Measurements from ENCODE around the gene MAOA.

The MAOA gene

GRCh38 chrX:43631841-43632240 lies 24.3 kb upstream of the MAOA start:
- Histone ChIP-seq H4K8ac (ENCODE audit: low read depth, low read length) (no peak overlapping the region), H3K18ac (ENCODE audit: low read length) (no peak overlapping the region), H3K14ac (ENCODE audit: low read length) (no peak overlapping the region), H4K91ac (ENCODE audit: low read depth, low read length) (no peak overlapping the region), H3K9me3 (ENCODE audit: insufficient read depth, low read depth, low read length) (no peaks in the 10 kb centered on the region), H3K23ac (ENCODE audit: low read length) (no peak overlapping the region), H3K4me2 (ENCODE audit: low read length) (no peak overlapping the region), H3K4ac (ENCODE audit: low read depth, low read length) (no peak overlapping the region), H3K27ac (ENCODE audit: low read depth, low read length) (peak overlapping the region; percentile 58), H4K12ac (ENCODE audit: low read depth, low read length) (no peak overlapping the region), H2BK5ac (ENCODE audit: low read depth, low read length, poor library complexity) (no peak overlapping the region), H3K36me3 (ENCODE audit: control insufficient read depth in 1 of 2, insufficient read depth in 2 of 2, low read length in 2 of 2) (no peaks in the 10 kb centered on the region), H3K79me1 (ENCODE audit: low read length) (no peaks in the 10 kb centered on the region), H2BK12ac (ENCODE audit: low read length) (no peak overlapping the region), H3K9ac (ENCODE audit: low read length) (no peak overlapping the region), H3K4me1 (ENCODE audit: control insufficient read depth in 1 of 2, insufficient read depth in 2 of 2, low read length in 2 of 2) (no peaks in the 10 kb centered on the region), H3K4me3 (ENCODE audit: low read depth, low read length) (no peak overlapping the region), H2AFZ (ENCODE audit: insufficient read depth, low read length, poor library complexity) (no peak overlapping the region), H3K27me3 (ENCODE audit: insufficient read depth, low read length) (no peaks in the 10 kb centered on the region), H2BK120ac (ENCODE audit: insufficient read depth, low read length, poor library complexity) (no peak overlapping the region), H3K79me2 (ENCODE audit: control insufficient read depth, insufficient read depth, low read length, poor library complexity) (no peaks in the 10 kb centered on the region), H2AK5ac (ENCODE audit: low read length) (no peak overlapping the region)
- DNase-seq: peak; percentile 54 to 75
- WGBS (ENCODE audit: extremely low coverage, insufficient coverage, insufficient read length): no CpG with 5 or more reads among the region's 1 CpG

GRCh38 chrX:43633081-43633480 lies 23.0 kb upstream of the MAOA start:
- no peak for DNase-seq
- H2BK5ac ChIP-seq (ENCODE audit: low read depth, low read length, poor library complexity): no peak overlapping the region
- H2AK5ac ChIP-seq (ENCODE audit: low read length): no peak overlapping the region
- H3K9ac ChIP-seq (ENCODE audit: low read length): no peak overlapping the region
- no peaks in the 10 kb centered on the region for H3K4me1 ChIP-seq (ENCODE audit: control insufficient read depth in 1 of 2, insufficient read depth in 2 of 2, low read length in 2 of 2)
- H3K27ac ChIP-seq (ENCODE audit: low read depth, low read length): no peak overlapping the region
- no peak overlapping the region for H2AFZ ChIP-seq (ENCODE audit: insufficient read depth, low read length, poor library complexity)
- no peak overlapping the region for H3K4me2 ChIP-seq (ENCODE audit: low read length)
- no peaks in the 10 kb centered on the region for H3K9me3 ChIP-seq (ENCODE audit: insufficient read depth, low read depth, low read length)
- no peak overlapping the region for H3K4me3 ChIP-seq (ENCODE audit: low read depth, low read length)
- H4K91ac ChIP-seq (ENCODE audit: low read depth, low read length): no peak overlapping the region
- H3K14ac ChIP-seq (ENCODE audit: low read length): no peak overlapping the region
- no peak overlapping the region for H3K18ac ChIP-seq (ENCODE audit: low read length)
- no peak overlapping the region for H4K12ac ChIP-seq (ENCODE audit: low read depth, low read length)
- no peak overlapping the region for H3K4ac ChIP-seq (ENCODE audit: low read depth, low read length)
- H2BK120ac ChIP-seq (ENCODE audit: insufficient read depth, low read length, poor library complexity): no peak overlapping the region
- no peaks in the 10 kb centered on the region for H3K36me3 ChIP-seq (ENCODE audit: control insufficient read depth in 1 of 2, insufficient read depth in 2 of 2, low read length in 2 of 2)
- H3K79me2 ChIP-seq (ENCODE audit: control insufficient read depth, insufficient read depth, low read length, poor library complexity): no peaks in the 10 kb centered on the region
- no peak overlapping the region for H4K8ac ChIP-seq (ENCODE audit: low read depth, low read length)
- no peaks in the 10 kb centered on the region for H3K27me3 ChIP-seq (ENCODE audit: insufficient read depth, low read length)
- no peaks in the 10 kb centered on the region for H3K79me1 ChIP-seq (ENCODE audit: low read length)
- no CpG with 5 or more reads among the region's 1 CpG for WGBS (ENCODE audit: extremely low coverage, insufficient coverage, insufficient read length)
- no peak overlapping the region for H2BK12ac ChIP-seq (ENCODE audit: low read length)
- no peak overlapping the region for H3K23ac ChIP-seq (ENCODE audit: low read length)

DNA sequence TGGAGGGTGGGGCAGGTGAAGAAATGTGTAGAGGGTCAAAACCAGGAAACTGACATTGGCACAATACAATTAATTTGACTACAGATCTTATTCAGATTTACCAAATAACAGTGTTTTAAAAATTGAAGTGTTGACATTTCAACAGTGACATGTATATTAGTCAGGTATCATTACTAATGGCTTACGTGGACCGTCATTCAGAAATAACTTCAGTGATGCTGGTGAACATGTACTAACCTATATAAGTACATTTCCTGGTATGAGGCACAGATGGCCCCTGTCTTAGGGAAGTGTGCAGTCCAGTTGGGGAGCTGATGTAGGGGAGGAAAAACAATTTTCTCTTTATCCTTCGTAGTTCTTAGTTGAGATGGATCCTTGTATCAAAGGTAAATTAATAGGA lies 22.3 kb upstream of the MAOA start:
- Histone ChIP-seq H3K79me2 (ENCODE audit: control insufficient read depth, insufficient read depth, low read length, poor library complexity) (no peaks in the 10 kb centered on the region), H3K4me3 (ENCODE audit: low read depth, low read length) (no peak overlapping the region), H2BK5ac (ENCODE audit: low read depth, low read length, poor library complexity) (no peak overlapping the region), H3K9me3 (ENCODE audit: insufficient read depth, low read depth, low read length) (no peaks in the 10 kb centered on the region), H3K79me1 (ENCODE audit: low read length) (no peaks in the 10 kb centered on the region), H4K8ac (ENCODE audit: low read depth, low read length) (no peak overlapping the region), H2BK12ac (ENCODE audit: low read length) (no peak overlapping the region), H2BK120ac (ENCODE audit: insufficient read depth, low read length, poor library complexity) (no peak overlapping the region), H3K18ac (ENCODE audit: low read length) (no peak overlapping the region), H3K27ac (ENCODE audit: low read depth, low read length) (no peak overlapping the region), H3K9ac (ENCODE audit: low read length) (no peak overlapping the region), H4K12ac (ENCODE audit: low read depth, low read length) (no peak overlapping the region), H3K36me3 (ENCODE audit: control insufficient read depth in 1 of 2, insufficient read depth in 2 of 2, low read length in 2 of 2) (no peaks in the 10 kb centered on the region), H2AFZ (ENCODE audit: insufficient read depth, low read length, poor library complexity) (no peak overlapping the region), H3K4me2 (ENCODE audit: low read length) (no peak overlapping the region), H3K27me3 (ENCODE audit: insufficient read depth, low read length) (no peaks in the 10 kb centered on the region), H3K4me1 (ENCODE audit: control insufficient read depth in 1 of 2, insufficient read depth in 2 of 2, low read length in 2 of 2) (no peaks in the 10 kb centered on the region), H4K91ac (ENCODE audit: low read depth, low read length) (no peak overlapping the region), H3K14ac (ENCODE audit: low read length) (no peak overlapping the region), H3K4ac (ENCODE audit: low read depth, low read length) (no peak overlapping the region), H2AK5ac (ENCODE audit: low read length) (no peak overlapping the region), H3K23ac (ENCODE audit: low read length) (no peak overlapping the region)
- WGBS (ENCODE audit: extremely low coverage, insufficient coverage, insufficient read length): no CpG with 5 or more reads among the region's 3 CpGs
- DNase-seq: peak; percentile 18 to 57

DNA sequence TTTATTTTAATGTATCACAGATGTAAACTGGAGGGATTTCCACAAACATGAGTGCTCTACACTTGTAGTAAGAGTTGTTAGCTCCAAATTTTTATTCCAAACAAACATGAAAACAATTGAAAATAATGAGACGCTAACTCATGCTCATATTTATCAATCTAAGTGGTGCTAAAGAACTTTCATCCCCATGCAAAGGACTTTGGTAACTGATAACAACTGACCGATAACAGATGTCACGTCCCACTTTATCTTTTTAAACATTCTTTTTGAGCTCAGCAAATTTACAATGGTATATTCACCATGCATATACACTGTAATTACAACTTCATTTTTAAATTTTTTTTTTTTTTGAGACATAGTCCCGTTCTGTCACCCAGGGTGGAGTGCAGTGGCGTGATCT lies 15.6 kb upstream of the MAOA start:
- H2AFZ ChIP-seq (ENCODE audit: insufficient read depth, low read length, poor library complexity): no peak overlapping the region
- H3K4me1 ChIP-seq (ENCODE audit: control insufficient read depth in 1 of 2, insufficient read depth in 2 of 2, low read length in 2 of 2): peaks cover 3 to 4% of the 10 kb centered on the region in 2 experiments
- H3K9me3 ChIP-seq (ENCODE audit: insufficient read depth, low read depth, low read length): no peaks in the 10 kb centered on the region
- H3K9ac ChIP-seq (ENCODE audit: low read length): no peak overlapping the region
- H2AK5ac ChIP-seq (ENCODE audit: low read length): no peak overlapping the region
- no CpG with 5 or more reads among the region's 5 CpGs for WGBS (ENCODE audit: extremely low coverage, insufficient coverage, insufficient read length)
- no peak overlapping the region for H2BK5ac ChIP-seq (ENCODE audit: low read depth, low read length, poor library complexity)
- no peak overlapping the region for H4K12ac ChIP-seq (ENCODE audit: low read depth, low read length)
- H3K4me3 ChIP-seq (ENCODE audit: low read depth, low read length): no peak overlapping the region
- no peak overlapping the region for H2BK120ac ChIP-seq (ENCODE audit: insufficient read depth, low read length, poor library complexity)
- H3K23ac ChIP-seq (ENCODE audit: low read length): no peak overlapping the region
- no peaks in the 10 kb centered on the region for H3K36me3 ChIP-seq (ENCODE audit: control insufficient read depth in 1 of 2, insufficient read depth in 2 of 2, low read length in 2 of 2)
- peaks cover 4% of the 10 kb centered on the region for H3K79me1 ChIP-seq (ENCODE audit: low read length)
- H3K27ac ChIP-seq (ENCODE audit: low read depth, low read length): no peak overlapping the region
- no peak overlapping the region for H3K18ac ChIP-seq (ENCODE audit: low read length)
- no peak overlapping the region for H4K91ac ChIP-seq (ENCODE audit: low read depth, low read length)
- no peak overlapping the region for H3K14ac ChIP-seq (ENCODE audit: low read length)
- H3K27me3 ChIP-seq (ENCODE audit: insufficient read depth, low read length): no peaks in the 10 kb centered on the region
- H2BK12ac ChIP-seq (ENCODE audit: low read length): no peak overlapping the region
- H3K4ac ChIP-seq (ENCODE audit: low read depth, low read length): no peak overlapping the region
- H3K79me2 ChIP-seq (ENCODE audit: control insufficient read depth, insufficient read depth, low read length, poor library complexity): no peaks in the 10 kb centered on the region
- no peak overlapping the region for H4K8ac ChIP-seq (ENCODE audit: low read depth, low read length)
- DNase-seq: no peak
- no peak overlapping the region for H3K4me2 ChIP-seq (ENCODE audit: low read length)
